Suprapubic skin (tissue), 4 donors: ENCODE data around the gene RFPL3. TPM values are rescaled to one million over a fixed set of nuclear protein-coding genes. Genes with fewer than 3 reads are reported as not detected.

ENCODE experiments used
- DNase-seq, 2 donors: peaks; one replicate each; pipeline ENCODE4 v3.0.0-alpha.2; 2019; ENCODE audit warnings: low spot score in 2 of 2
- H3K27ac ChIP-seq: fragments of 200-600 bp; sonication (generic); one replicate; pipeline ENCODE4 v1.5.1; 2019
- H3K27me3 ChIP-seq: fragments of 200-600 bp; sonication (generic); one replicate; pipeline ENCODE4 v1.5.1; 2019
- H3K36me3 ChIP-seq: fragments of 200-600 bp; sonication (generic); one replicate; pipeline ENCODE4 v1.5.1; 2019
- H3K4me1 ChIP-seq: fragments of 200-600 bp; sonication (generic); one replicate; pipeline ENCODE4 v1.5.1; 2019
- H3K4me3 ChIP-seq: fragments of 200-600 bp; sonication (generic); one replicate; pipeline ENCODE4 v1.5.1; 2019; ENCODE audit warnings: mild to moderate bottlenecking
- H3K9me3 ChIP-seq: fragments of 200-600 bp; sonication (generic); one replicate; pipeline ENCODE4 v1.5.1; 2019
- EP300 ChIP-seq: sonication (generic); formaldehyde crosslinking; IDR thresholded peaks from one replicate; pipeline ENCODE4 v1.6.1; 2017; ENCODE audit warnings: antibody characterized with exemption
- POLR2A ChIP-seq, 2 donors: fragments of 450-650 bp; IDR thresholded peaks; one replicate each; pipeline ENCODE4 v1.6.1; 2017; ENCODE audit warnings: antibody characterized with exemption in 2 of 2, mild to moderate bottlenecking in 2 of 2, moderate library complexity in 2 of 2
- POLR2AphosphoS5 ChIP-seq, 3 donors: sonication (generic); formaldehyde crosslinking; IDR thresholded peaks; one replicate each; pipeline ENCODE4 v1.6.1; 2017; ENCODE audit warnings: antibody characterized with exemption in 3 of 3
- WGBS: methylation state at CpG from one replicate; pipeline ENCODE4 v1.1.5; 2018; 5-methylcytosine and 5-hydroxymethylcytosine counted together
- total RNA-seq, 4 donors: library from RNA; depleted of rRNA; stranded (reverse); fragments of >200 nt; gene quantifications; one replicate each; pipeline ENCODE4 v1.1.0, GENCODE V29; 2016
- TF ChIP-seq, protein P1 (sequence below), 2 donors: fragments of 200-600 bp in 1 of 2; fragments of 450-650 bp in 1 of 2; sonication (generic) in 1 of 2; IDR thresholded peaks; one replicate each; pipeline ENCODE4 v1.5.1; 2016 to 2019; ENCODE audit warnings: antibody characterized with exemption in 2 of 2, mild to moderate bottlenecking in 1 of 2, moderate library complexity in 1 of 2

The RFPL3 gene
- total RNA-seq, 4 donors from 2014 or later = not detected

DNA sequence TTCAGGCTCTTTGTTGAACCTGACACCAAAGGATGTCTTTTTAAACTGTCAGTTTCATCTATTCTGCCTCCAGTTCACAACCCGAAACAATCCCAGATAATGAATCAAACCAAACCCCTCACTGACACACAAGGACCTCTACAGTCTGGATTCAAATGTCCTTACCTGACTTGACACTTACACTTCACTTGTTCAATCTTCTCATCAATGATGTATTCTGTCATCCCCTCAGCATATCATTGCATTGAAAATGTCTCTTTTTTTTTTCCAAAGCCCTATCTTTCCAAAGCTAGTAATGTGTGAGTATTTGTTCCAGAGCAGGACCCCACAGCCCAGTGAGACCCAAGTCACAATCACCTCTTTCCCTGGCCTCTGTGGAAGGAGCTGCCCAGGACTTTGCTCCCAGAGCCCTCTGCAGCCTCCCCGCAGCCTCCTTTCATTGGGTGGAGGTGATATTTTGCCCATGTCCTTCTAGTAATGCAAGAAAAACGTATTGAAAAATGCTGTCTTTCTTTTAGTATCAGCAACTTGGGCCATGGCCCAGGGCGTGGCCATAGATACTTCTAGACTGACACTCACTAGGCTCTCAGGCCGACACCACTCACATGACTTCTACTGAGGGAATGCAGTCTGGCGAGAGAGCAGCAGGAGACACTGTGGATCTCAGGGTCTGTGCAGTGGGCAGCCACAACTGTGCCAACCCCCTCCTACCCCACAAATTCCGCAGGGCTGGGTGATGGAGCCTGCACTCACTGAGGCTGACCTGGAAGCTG is 18.2 kb downstream of the RFPL3 start:
- Histone ChIP-seq H3K4me3 (no peak overlapping the region), H3K27me3 (no peaks in the 10 kb centered on the region), H3K36me3 (no peaks in the 10 kb centered on the region), H3K27ac (no peak overlapping the region), H3K4me1 (no peaks in the 10 kb centered on the region), H3K9me3 (no peaks in the 10 kb centered on the region)
- 80% methylated on average over 6 of the region's 7 CpGs for WGBS
- DNase-seq = no peak
- no peak for TF ChIP-seq EP300

GRCh38 chr22:32376681-32377080 is 19.0 kb downstream of the RFPL3 start:
- no peaks in the 10 kb centered on the region for H3K36me3 ChIP-seq
- no peak overlapping the region for H3K4me3 ChIP-seq
- no peaks in the 10 kb centered on the region for H3K9me3 ChIP-seq
- H3K27ac ChIP-seq = no peak overlapping the region
- DNase-seq = no peak
- H3K27me3 ChIP-seq = no peaks in the 10 kb centered on the region
- no peaks in the 10 kb centered on the region for H3K4me1 ChIP-seq
- 90% methylated on average over 4 of the region's 5 CpGs for WGBS
- TF ChIP-seq POLR2AphosphoS5 (IDR thresholded peaks at IDR 0.05) (no peak), EP300 (no peak), POLR2A (IDR thresholded peaks at IDR 0.05) (no peak)
- TF ChIP-seq, protein P1, sequence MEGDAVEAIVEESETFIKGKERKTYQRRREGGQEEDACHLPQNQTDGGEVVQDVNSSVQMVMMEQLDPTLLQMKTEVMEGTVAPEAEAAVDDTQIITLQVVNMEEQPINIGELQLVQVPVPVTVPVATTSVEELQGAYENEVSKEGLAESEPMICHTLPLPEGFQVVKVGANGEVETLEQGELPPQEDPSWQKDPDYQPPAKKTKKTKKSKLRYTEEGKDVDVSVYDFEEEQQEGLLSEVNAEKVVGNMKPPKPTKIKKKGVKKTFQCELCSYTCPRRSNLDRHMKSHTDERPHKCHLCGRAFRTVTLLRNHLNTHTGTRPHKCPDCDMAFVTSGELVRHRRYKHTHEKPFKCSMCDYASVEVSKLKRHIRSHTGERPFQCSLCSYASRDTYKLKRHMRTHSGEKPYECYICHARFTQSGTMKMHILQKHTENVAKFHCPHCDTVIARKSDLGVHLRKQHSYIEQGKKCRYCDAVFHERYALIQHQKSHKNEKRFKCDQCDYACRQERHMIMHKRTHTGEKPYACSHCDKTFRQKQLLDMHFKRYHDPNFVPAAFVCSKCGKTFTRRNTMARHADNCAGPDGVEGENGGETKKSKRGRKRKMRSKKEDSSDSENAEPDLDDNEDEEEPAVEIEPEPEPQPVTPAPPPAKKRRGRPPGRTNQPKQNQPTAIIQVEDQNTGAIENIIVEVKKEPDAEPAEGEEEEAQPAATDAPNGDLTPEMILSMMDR (IDR thresholded peaks at IDR 0.05) = no peak

DNA sequence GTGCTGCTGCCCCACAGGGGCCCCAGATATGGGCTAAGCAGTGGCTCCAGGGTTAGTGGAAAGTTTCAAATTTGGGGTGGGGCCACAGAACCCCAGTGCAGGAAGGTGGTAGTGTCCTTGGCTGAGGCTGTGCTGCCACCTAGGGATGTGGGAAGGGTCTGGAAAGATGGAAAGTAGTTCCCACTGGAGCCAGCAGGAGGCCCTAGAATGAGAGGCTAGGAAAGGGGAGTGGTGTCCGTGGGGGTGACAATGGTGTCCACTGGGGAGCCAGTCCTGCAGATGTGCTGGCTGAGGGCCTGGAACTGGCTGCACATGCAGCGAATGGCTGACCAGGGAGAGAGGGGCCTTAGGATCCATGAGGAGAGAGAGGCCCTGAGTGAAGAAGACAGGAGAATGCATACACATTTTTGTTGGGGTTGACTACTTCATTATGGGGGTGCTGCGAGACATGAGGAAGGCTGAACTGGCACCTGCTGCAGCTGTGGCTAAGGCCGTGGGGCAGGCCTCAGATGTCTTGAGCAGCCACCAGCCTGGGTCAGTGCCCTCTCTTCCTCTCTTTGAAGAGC is 21.1 kb downstream of the RFPL3 start:
- H3K27ac ChIP-seq = no peak overlapping the region
- H3K4me1 ChIP-seq = no peaks in the 10 kb centered on the region
- TF ChIP-seq POLR2A (IDR thresholded peaks at IDR 0.05) = no peak
- TF ChIP-seq, protein P1 (IDR thresholded peaks at IDR 0.05) = peak in 1 of 2 donors; percentile 42
- no peaks in the 10 kb centered on the region for H3K27me3 ChIP-seq
- H3K36me3 ChIP-seq = no peaks in the 10 kb centered on the region
- no peak overlapping the region for H3K4me3 ChIP-seq
- DNase-seq = no peak
- H3K9me3 ChIP-seq = no peaks in the 10 kb centered on the region
- WGBS = 45% methylated on average over 4 of the region's 4 CpGs

- 60% methylated on average over 5 of the region's 5 CpGs for WGBS
- no peak overlapping the region for H3K4me3 ChIP-seq
These were observed 23.3 kb downstream of the RFPL3 start for GRCh38 chr22:32380991-32381390.

DNA sequence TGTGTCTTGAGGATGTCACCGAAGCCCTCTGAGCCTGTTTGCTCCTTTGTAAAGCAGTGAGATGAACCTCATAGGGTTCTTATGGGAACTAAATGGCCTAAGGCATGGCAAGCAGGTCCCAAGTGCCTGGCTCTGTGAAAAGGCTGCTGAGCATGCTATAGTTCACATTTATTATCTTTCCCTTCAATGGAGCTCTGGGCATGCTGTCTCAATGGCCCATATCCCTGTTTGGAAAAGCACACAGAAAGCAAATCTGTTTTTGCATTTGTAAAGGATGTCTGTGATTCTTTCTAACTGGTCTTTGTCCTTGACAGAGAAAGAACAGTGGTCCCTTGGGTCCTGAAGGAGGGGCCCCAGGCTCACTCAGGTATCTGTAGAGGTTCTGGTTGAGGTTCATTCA is 28.0 kb downstream of the RFPL3 start:
- Histone ChIP-seq H3K27ac (no peak overlapping the region), H3K27me3 (no peaks in the 10 kb centered on the region), H3K36me3 (peaks cover 52% of the 10 kb centered on the region), H3K4me1 (no peaks in the 10 kb centered on the region), H3K4me3 (no peak overlapping the region), H3K9me3 (no peaks in the 10 kb centered on the region)
- TF ChIP-seq POLR2A (IDR thresholded peaks at IDR 0.05) (no peak), POLR2AphosphoS5 (IDR thresholded peaks at IDR 0.05) (no peak), EP300 (no peak)
- TF ChIP-seq, protein P1 (IDR thresholded peaks at IDR 0.05) = no peak
- WGBS = 100% methylated on average over 1 of the region's 1 CpG
- DNase-seq = no peak

More at GRCh38 chr22:32380991-32381390, 23.3 kb downstream of the RFPL3 start:
- Histone ChIP-seq H3K27me3 (no peaks in the 10 kb centered on the region), H3K4me1 (no peaks in the 10 kb centered on the region), H3K9me3 (no peaks in the 10 kb centered on the region), H3K27ac (no peak overlapping the region), H3K36me3 (peaks cover 5% of the 10 kb centered on the region)
- no peak for DNase-seq
- TF ChIP-seq POLR2AphosphoS5 (IDR thresholded peaks at IDR 0.05) (no peak), EP300 (no peak)

GRCh38 chr22:32389685-32390084 is 32.0 kb downstream of the RFPL3 start:
- H3K4me3 ChIP-seq = no peak overlapping the region
- H3K36me3 ChIP-seq = peaks cover 92% of the 10 kb centered on the region
- no peaks in the 10 kb centered on the region for H3K9me3 ChIP-seq
- no peaks in the 10 kb centered on the region for H3K4me1 ChIP-seq
- no peak for DNase-seq
- H3K27me3 ChIP-seq = no peaks in the 10 kb centered on the region
- 86% methylated on average over 4 of the region's 4 CpGs for WGBS
- no peak overlapping the region for H3K27ac ChIP-seq
- TF ChIP-seq, protein P1 (IDR thresholded peaks at IDR 0.05) = peak in 1 of 2 donors; percentile 13
- no peak for TF ChIP-seq POLR2A (IDR thresholded peaks at IDR 0.05)
